Small intestine (tissue), 7 donors: ENCODE data around the gene SMARCD3. TPM values are rescaled to one million over a fixed set of nuclear protein-coding genes. Genes with fewer than 3 reads are reported as not detected.

Source experiments
- DNase-seq, 2 donors: peaks; one replicate each; pipeline versions ENCODE4 v3.0.0 to v3.0.0-alpha.2; 2013
- FAIRE-seq: peaks from 2 replicates; lab custom pipeline; 2012; peaks lifted over from hg19 to GRCh38; lab: Jason Lieb, UNC
- H3K27ac ChIP-seq, 3 donors: one replicate each; pipeline ENCODE4 v1.5.1; 2013; ENCODE audit warnings: low read length in 2 of 3, mild to moderate bottlenecking in 2 of 3, control low read depth in 1 of 3, inconsistent platforms in 1 of 3, low read depth in 1 of 3, moderate library complexity in 1 of 3
- H3K27me3 ChIP-seq, 3 donors: one replicate each; pipeline ENCODE4 v1.6.1; 2013; ENCODE audit warnings: low read length in 3 of 3, inconsistent platforms in 1 of 3; ENCODE audit not compliant: control insufficient read depth in 3 of 3, insufficient read depth in 3 of 3
- H3K36me3 ChIP-seq, 3 donors: one replicate each; pipeline ENCODE4 v1.6.1; 2013; ENCODE audit warnings: low read length in 3 of 3, inconsistent platforms in 1 of 3, low read depth in 1 of 3, mild to moderate bottlenecking in 1 of 3, moderate library complexity in 1 of 3; ENCODE audit not compliant: control insufficient read depth in 3 of 3, insufficient read depth in 2 of 3
- H3K4me1 ChIP-seq, 3 donors: one replicate each; pipeline ENCODE4 v1.6.1; 2013; ENCODE audit warnings: low read length in 2 of 3, inconsistent platforms in 1 of 3, low read depth in 1 of 3, mild to moderate bottlenecking in 1 of 3, moderate library complexity in 1 of 3; ENCODE audit not compliant: control insufficient read depth in 3 of 3, insufficient read depth in 2 of 3
- H3K4me3 ChIP-seq, 3 donors: one replicate each; pipeline ENCODE4 v1.5.1; 2013; ENCODE audit warnings: low read length in 3 of 3, control low read depth in 1 of 3, inconsistent platforms in 1 of 3, low read depth in 1 of 3, mild to moderate bottlenecking in 1 of 3, moderate library complexity in 1 of 3
- H3K9me3 ChIP-seq, 2 donors: one replicate each; pipeline ENCODE4 v1.6.1; 2013; ENCODE audit warnings: low read depth in 1 of 2, low read length in 1 of 2; ENCODE audit not compliant: control insufficient read depth in 2 of 2, insufficient read depth in 1 of 2
- WGBS, 3 donors: extraction: QIAGEN DNeasy Blood & Tissue Kit; methylation state at CpG; one replicate each; pipeline ENCODE4 v1.1.7; 2013; 5-methylcytosine and 5-hydroxymethylcytosine counted together
- polyA plus RNA-seq, 4 donors: library from polyadenylated mRNA; stranded (reverse) in 3 of 4; unstranded in 1 of 4; fragments of 200-250 nt in 3 of 4; fragments of 120-200 nt in 1 of 4; gene quantifications; one replicate each; pipeline versions ENCODE4 v1.2.1 to v1.2.3, GENCODE V29; 2013
- donor health status: healthy with polysubstance abuse.
- donor health status: control.
- donor health status: control.
- donor health status: Bipolar disorder and iron deficiency.
- donor health status: healthy.

The SMARCD3 gene
- polyA plus RNA-seq, 4 donors: 0.89 to 16.0 (median 10.3) TPM

DNA sequence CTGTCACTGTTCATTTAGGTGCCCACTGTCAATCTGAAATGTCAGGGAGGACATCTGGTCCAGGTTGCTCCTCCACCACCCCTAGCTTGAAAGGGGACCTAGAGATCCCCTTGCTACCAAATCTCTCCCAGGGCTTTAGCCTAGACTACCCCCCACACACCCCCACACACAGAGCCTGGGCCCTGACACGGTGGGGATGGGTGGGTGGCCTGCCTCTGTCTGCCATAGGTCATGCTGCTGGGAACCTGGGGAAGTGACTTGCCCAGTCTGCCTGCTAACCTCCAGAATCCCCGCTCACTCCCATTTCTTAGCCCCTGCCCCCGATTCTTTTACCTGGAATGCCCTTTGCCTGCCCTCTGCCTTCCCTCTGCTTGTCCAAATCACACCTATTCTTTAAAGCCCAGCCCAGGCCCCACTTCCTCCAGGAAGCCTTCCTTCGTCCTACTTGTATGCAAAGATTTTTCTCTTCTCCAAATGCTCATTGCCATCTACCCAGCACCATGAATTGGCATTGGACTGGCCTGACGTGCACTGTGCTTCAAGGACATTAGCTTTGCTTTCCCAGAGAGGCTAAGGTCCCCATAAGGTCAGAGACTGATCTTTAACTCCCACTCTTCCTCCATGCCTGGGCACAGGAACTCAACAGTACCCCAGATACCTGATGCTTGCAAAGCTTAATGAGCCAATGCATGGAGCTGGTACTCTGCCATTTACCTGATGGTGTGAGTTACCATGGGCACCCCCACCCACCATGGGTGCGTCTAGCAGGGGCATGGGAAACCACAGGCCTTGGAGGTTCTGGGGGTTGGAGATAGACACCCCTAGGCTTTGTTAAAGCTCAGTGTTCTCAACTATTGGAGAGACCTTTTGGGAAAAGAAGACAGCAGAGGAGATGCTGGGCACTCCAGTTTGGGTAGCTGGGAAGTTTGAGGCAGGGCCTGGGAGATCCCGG lies 2.0 kb upstream of the SMARCD3 start:
- FAIRE-seq: no peak

DNA sequence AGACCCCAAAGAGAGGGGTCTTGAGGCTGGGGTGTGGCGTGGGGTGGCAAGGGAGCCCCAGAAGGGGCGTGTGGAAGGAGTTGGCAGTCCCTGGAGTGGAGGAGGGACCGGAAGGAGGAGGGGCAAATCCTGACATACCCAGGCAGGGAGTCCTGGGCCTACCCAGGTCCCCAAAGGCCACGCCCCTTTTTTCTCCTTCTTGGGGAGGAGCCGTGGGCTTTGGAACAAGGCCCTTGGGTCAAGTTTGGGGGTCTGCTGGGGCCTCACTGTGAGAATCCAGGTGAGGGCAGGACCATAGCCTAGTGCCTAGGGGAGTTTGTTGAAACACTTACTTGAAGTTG lies 1.2 kb upstream of the SMARCD3 start:
- peaks cover 4 to 40% (median 5%) of the 10 kb centered on the region in 3 donors for H3K4me1 ChIP-seq
- no peaks in the 10 kb centered on the region for H3K36me3 ChIP-seq
- 13 to 30% (median 14%) methylated on average over 4 to 5 of the region's 5 CpGs for WGBS, 3 donors
- H3K27ac ChIP-seq: peak overlapping the region in 2 of 3 donors; percentile 43 to 80
- H3K4me3 ChIP-seq: peak overlapping the region in 1 of 3 donors; percentile 56
- DNase-seq (peak in 1 of 2 donors; percentile 55), FAIRE-seq (no peak)
- H3K9me3 ChIP-seq: no peaks in the 10 kb centered on the region
- peaks cover 3 to 67% (median 11%) of the 10 kb centered on the region in 3 donors for H3K27me3 ChIP-seq

More for the DNA sequence above, 2.0 kb upstream of the SMARCD3 start:
- 65 to 77% (median 68%) methylated on average over 7 of the region's 7 CpGs for WGBS, 3 donors
- Histone ChIP-seq H3K4me1 (peaks cover 4 to 34% (median 4%) of the 10 kb centered on the region in 3 donors), H3K9me3 (no peaks in the 10 kb centered on the region), H3K36me3 (no peaks in the 10 kb centered on the region), H3K4me3 (no peak overlapping the region), H3K27me3 (peaks cover 3 to 69% (median 7%) of the 10 kb centered on the region in 3 donors), H3K27ac (peak overlapping the region in 2 of 3 donors; percentile 60 to 66)
- no peak for DNase-seq

DNA sequence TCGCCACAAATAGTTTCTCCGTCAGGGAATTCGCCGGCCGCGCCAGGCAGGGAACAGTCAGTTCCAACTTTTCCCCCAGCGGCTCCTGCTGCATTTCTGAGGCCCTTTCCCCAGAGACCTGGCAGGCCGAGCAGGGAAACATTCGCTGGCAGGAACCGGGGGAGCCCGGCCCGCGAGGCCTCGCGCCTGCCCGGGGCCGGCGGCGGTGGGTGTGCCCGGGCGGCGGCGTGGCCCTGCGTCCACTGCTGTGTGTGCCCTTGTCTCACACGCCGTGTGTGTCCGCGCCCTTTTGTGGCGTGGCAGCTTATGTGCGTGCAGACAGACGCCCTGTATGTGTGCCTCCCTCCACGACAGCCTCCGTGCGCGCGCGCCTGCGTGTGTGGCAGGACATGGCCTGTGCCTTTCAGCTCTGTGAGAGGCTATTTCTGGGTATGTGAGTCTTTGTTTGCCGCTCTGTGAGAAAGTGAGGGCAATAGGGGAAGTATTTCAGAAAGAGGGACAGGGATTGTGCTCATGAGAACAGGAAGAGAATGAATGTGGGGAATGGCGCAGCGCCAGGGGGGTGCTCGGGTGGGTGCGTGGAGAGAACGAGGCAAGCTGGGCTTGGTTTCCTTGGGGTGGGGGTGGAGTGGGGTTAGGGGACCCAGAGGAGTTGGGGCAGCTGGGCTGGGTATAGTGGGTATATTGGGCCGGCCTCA lies 689 bp upstream of the SMARCD3 start:
- Histone ChIP-seq H3K4me3 (peak overlapping the region in 2 of 3 donors; percentile 41 to 56), H3K4me1 (peaks cover 4 to 42% (median 5%) of the 10 kb centered on the region in 3 donors), H3K27me3 (peaks cover 3 to 67% (median 11%) of the 10 kb centered on the region in 3 donors), H3K9me3 (no peaks in the 10 kb centered on the region), H3K36me3 (no peaks in the 10 kb centered on the region), H3K27ac (peak overlapping the region in 2 of 3 donors; percentile 43 to 80)
- FAIRE-seq (no peak), DNase-seq (peak; percentile 36 to 75)
- 4 to 15% (median 4%) methylated on average over 39 to 45 of the region's 45 CpGs for WGBS, 3 donors

DNA sequence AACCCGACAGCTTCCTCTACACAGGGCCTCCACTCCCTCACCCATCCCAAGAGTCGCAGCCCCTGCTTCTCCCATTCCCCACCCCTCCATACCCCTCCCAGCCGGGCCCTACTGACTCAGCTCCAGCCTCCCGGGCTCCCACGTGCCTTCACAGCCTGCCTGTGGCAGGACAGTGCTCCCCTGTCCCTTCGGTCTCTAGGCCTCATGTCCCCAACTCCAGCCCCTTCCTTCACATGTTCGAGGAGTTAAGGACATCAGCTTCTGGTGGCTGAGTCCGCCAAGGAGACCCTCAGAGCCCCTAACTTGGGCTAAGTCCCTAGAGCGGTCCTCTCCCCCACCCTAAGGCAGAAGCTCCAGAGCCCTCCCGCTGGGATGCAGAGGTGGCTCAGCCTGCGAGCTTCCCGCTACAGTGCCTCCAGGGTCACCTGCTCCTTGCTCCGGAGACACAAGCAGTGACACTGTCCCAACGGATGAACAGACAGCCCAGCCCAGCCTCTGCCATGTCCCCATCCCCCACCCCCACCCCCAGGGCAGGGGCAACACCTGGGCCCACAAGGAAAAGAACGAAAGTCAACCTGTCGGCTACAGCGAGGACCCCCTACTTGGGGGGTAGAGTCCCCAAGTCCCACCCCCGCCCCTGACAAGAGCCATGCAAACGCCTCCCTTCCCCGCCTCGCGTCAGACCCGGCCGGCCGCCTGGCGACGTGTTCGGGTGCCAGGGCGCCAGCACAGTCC lies 716 bp downstream of the SMARCD3 start:
- Histone ChIP-seq H3K36me3 (peaks cover 0 to 2% (median 0%) of the 10 kb centered on the region in 3 donors), H3K4me3 (peak overlapping the region; percentile 41 to 56 (median 45)), H3K27ac (peak overlapping the region in 2 of 3 donors; percentile 43 to 60), H3K27me3 (peaks cover 0 to 61% (median 11%) of the 10 kb centered on the region in 3 donors), H3K9me3 (no peaks in the 10 kb centered on the region), H3K4me1 (peaks cover 4 to 43% (median 5%) of the 10 kb centered on the region in 3 donors)
- FAIRE-seq (no peak), DNase-seq (peak in 1 of 2 donors; percentile 42)
- 11 to 21% (median 20%) methylated on average over 17 to 29 of the region's 29 CpGs for WGBS, 3 donors

DNA sequence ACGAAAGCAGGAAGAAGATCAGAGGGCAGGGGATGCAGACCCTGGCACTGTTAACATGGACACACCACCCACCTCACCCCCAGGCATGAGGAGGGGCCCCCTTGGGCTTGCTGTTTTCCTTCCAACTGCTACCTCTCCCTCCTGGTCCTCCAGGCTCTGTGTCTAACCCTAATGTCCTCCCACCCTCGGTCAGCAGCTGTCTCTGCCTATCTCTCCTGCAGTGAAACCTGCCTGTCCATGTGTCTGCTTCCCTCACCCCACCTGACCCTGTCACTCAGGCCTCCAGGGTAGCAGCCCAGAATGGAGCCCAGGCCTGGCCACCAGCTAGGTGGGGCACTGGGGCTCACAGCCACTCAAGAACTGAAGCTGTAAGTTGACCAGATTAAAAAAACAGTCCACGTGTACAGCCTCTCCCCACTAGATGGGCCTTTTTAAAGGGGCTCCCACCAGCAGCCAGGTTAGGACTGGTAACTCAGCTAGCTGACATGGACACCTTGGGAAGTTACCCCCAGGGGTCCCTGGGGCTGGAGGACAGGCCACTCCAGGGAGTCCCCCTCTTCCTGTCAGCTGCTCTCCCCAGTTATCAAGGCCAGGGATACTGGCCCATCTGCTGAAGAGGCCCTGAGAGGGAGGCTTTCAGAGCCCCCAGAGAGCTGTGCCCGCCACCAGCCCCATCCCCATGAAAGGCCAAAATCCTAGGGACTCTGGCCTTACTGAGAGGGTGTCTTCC lies 1.5 kb downstream of the SMARCD3 start:
- H3K4me1 ChIP-seq: peaks cover 4 to 39% (median 5%) of the 10 kb centered on the region in 3 donors
- WGBS, 3 donors: 41 to 62% (median 61%) methylated on average over 4 of the region's 4 CpGs
- no peaks in the 10 kb centered on the region for H3K9me3 ChIP-seq
- no peak overlapping the region for H3K27ac ChIP-seq
- H3K27me3 ChIP-seq: peaks cover 0 to 53% (median 11%) of the 10 kb centered on the region in 3 donors
- no peak for FAIRE-seq
- H3K4me3 ChIP-seq: peak overlapping the region in 1 of 3 donors; percentile 56
- no peak for DNase-seq
- peaks cover 0 to 8% (median 0%) of the 10 kb centered on the region in 3 donors for H3K36me3 ChIP-seq

DNA sequence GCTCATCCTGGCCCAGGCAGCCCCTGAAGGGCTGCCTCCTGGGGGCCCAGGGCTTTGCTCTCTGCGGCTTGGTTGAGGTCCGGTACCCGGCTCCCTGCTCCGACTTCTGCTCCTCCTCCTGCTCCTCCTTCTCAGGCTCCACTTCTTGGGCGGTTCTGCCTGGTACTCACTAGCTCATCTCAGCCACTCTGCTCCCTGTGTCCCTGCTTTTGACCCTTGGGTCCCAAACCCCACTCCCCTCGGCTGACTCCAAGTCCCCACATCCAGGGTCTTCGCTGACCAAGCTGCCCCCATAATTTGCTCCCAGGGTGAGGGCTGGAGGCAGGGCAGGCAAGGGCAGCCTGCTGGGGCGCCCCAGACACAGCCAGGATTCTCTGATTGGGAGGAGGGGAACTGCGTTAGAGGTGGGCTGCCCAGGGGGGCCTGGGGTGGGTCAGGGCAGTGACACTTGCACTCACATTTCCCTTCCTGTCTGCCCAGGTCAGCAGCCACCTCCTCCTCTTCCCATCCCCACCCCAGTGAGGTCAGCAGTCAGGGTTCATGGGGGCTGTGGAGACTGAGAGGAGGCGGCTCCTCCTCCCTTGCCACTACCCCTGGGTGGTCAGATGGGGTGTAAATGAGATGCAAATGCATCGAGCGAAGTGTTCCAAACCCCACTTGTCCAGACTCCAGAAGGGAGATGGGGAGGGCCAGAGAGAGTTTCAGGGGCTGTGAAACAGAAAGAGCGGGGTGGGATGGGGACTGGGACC lies 2.2 kb downstream of the SMARCD3 start:
- no peak for DNase-seq
- H3K9me3 ChIP-seq: no peaks in the 10 kb centered on the region
- peaks cover 4 to 37% (median 5%) of the 10 kb centered on the region in 3 donors for H3K4me1 ChIP-seq
- FAIRE-seq: no peak
- peaks cover 0 to 15% (median 0%) of the 10 kb centered on the region in 3 donors for H3K36me3 ChIP-seq
- H3K27me3 ChIP-seq: peaks cover 0 to 50% (median 7%) of the 10 kb centered on the region in 3 donors
- no peak overlapping the region for H3K27ac ChIP-seq
- WGBS, 3 donors: 50 to 55% (median 52%) methylated on average over 13 of the region's 13 CpGs
- no peak overlapping the region for H3K4me3 ChIP-seq
